ENCODE measurements around the gene LRP1. TPM values are rescaled to one million over a fixed set of nuclear protein-coding genes. Genes with fewer than 3 reads are reported as not detected.

The LRP1 gene
- total RNA-seq, 2 donors from 2014 or later: 1.3 to 5.9 TPM

- ATAC-seq (no peak), DNase-seq (ENCODE audit: low spot score in 2 of 2) (no peak)
- H3K27ac Mint-ChIP-seq: no peak overlapping the region
- H3K9me3 Mint-ChIP-seq: no peaks in the 10 kb centered on the region
- H3K36me3 Mint-ChIP-seq: no peaks in the 10 kb centered on the region
Measured at GRCh38 chr12:57154076-57154475, 25.8 kb downstream of the LRP1 start.

GRCh38 chr12:57154804-57155434 lies 26.6 kb downstream of the LRP1 start:
- H3K36me3 Mint-ChIP-seq: no peaks in the 10 kb centered on the region
- DNase-seq (ENCODE audit: low spot score in 2 of 2) (no peak), ATAC-seq (no peak)
- no peaks in the 10 kb centered on the region for H3K9me3 Mint-ChIP-seq
- H3K27ac Mint-ChIP-seq: no peak overlapping the region

- ATAC-seq (no peak), DNase-seq (ENCODE audit: low spot score in 2 of 2) (no peak)
- Mint-ChIP-seq H3K27ac (no peak overlapping the region), H3K36me3 (no peaks in the 10 kb centered on the region), H3K9me3 (no peaks in the 10 kb centered on the region)
Measured at GRCh38 chr12:57156701-57157403, 28.6 kb downstream of the LRP1 start.

GRCh38 chr12:57157588-57158173 lies 29.4 kb downstream of the LRP1 start:
- no peak for ATAC-seq
- no peak for DNase-seq (ENCODE audit: low spot score in 2 of 2)
- Mint-ChIP-seq H3K9me3 (no peaks in the 10 kb centered on the region), H3K36me3 (no peaks in the 10 kb centered on the region), H3K27ac (peak overlapping the region; percentile 12 to 58)

- no peaks in the 10 kb centered on the region for H3K36me3 Mint-ChIP-seq
- H3K27ac Mint-ChIP-seq: no peak overlapping the region
- no peaks in the 10 kb centered on the region for H3K9me3 Mint-ChIP-seq
- no peak for ATAC-seq
- no peak for DNase-seq (ENCODE audit: low spot score in 2 of 2)
Measured at GRCh38 chr12:57158186-57158585, 29.9 kb downstream of the LRP1 start.

GRCh38 chr12:57158665-57159064 lies 30.4 kb downstream of the LRP1 start:
- no peaks in the 10 kb centered on the region for H3K9me3 Mint-ChIP-seq
- H3K27ac Mint-ChIP-seq: no peak overlapping the region
- DNase-seq (ENCODE audit: low spot score in 2 of 2) (no peak), ATAC-seq (no peak)
- no peaks in the 10 kb centered on the region for H3K36me3 Mint-ChIP-seq

- DNase-seq (ENCODE audit: low spot score in 2 of 2): no peak
- H3K9me3 Mint-ChIP-seq: no peaks in the 10 kb centered on the region
- ATAC-seq: no peak
- H3K36me3 Mint-ChIP-seq: no peaks in the 10 kb centered on the region
- H3K27ac Mint-ChIP-seq: no peak overlapping the region
Measured at GRCh38 chr12:57159311-57159710, 31.0 kb downstream of the LRP1 start.

- DNase-seq (ENCODE audit: low spot score in 2 of 2) (no peak), ATAC-seq (no peak)
- Mint-ChIP-seq H3K36me3 (no peaks in the 10 kb centered on the region), H3K9me3 (no peaks in the 10 kb centered on the region), H3K27ac (no peak overlapping the region)
Measured at GRCh38 chr12:57160040-57160439, 31.8 kb downstream of the LRP1 start.

GRCh38 chr12:57160741-57161140 lies 32.5 kb downstream of the LRP1 start:
- no peak for ATAC-seq

GRCh38 chr12:57161491-57161890 lies 33.2 kb downstream of the LRP1 start:
- Mint-ChIP-seq H3K36me3 (no peaks in the 10 kb centered on the region), H3K9me3 (no peaks in the 10 kb centered on the region), H3K27ac (no peak overlapping the region)
- no peak for ATAC-seq
- DNase-seq (ENCODE audit: low spot score in 2 of 2): no peak

More at GRCh38 chr12:57160741-57161140, 32.5 kb downstream of the LRP1 start:
- no peak overlapping the region for H3K27ac Mint-ChIP-seq
- no peaks in the 10 kb centered on the region for H3K9me3 Mint-ChIP-seq
- H3K36me3 Mint-ChIP-seq: no peaks in the 10 kb centered on the region
- no peak for DNase-seq (ENCODE audit: low spot score in 2 of 2)

- no peak for DNase-seq (ENCODE audit: low spot score in 2 of 2)
- no peak overlapping the region for H3K27ac Mint-ChIP-seq
- no peaks in the 10 kb centered on the region for H3K9me3 Mint-ChIP-seq
- no peaks in the 10 kb centered on the region for H3K36me3 Mint-ChIP-seq
- ATAC-seq: no peak
Measured at GRCh38 chr12:57162553-57163125, 34.4 kb downstream of the LRP1 start.

- H3K36me3 Mint-ChIP-seq: no peaks in the 10 kb centered on the region
- H3K9me3 Mint-ChIP-seq: no peaks in the 10 kb centered on the region
- DNase-seq (ENCODE audit: low spot score in 2 of 2) (no peak), ATAC-seq (no peak)
- no peak overlapping the region for H3K27ac Mint-ChIP-seq
Measured at GRCh38 chr12:57164454-57164853, 36.2 kb downstream of the LRP1 start.

GRCh38 chr12:57164966-57165625 lies 36.8 kb downstream of the LRP1 start:
- ATAC-seq (no peak), DNase-seq (ENCODE audit: low spot score in 2 of 2) (no peak)
- Mint-ChIP-seq H3K9me3 (no peaks in the 10 kb centered on the region), H3K27ac (peak overlapping the region in 1 of 2 donors; percentile 26), H3K36me3 (no peaks in the 10 kb centered on the region)

GRCh38 chr12:57165741-57166140 lies 37.5 kb downstream of the LRP1 start:
- no peak overlapping the region for H3K27ac Mint-ChIP-seq
- H3K9me3 Mint-ChIP-seq: no peaks in the 10 kb centered on the region
- no peak for DNase-seq (ENCODE audit: low spot score in 2 of 2)
- ATAC-seq: no peak
- H3K36me3 Mint-ChIP-seq: no peaks in the 10 kb centered on the region

- Mint-ChIP-seq H3K9me3 (no peaks in the 10 kb centered on the region), H3K27ac (no peak overlapping the region), H3K36me3 (no peaks in the 10 kb centered on the region)
- ATAC-seq (peak; percentile 91 to 96), DNase-seq (ENCODE audit: low spot score in 2 of 2) (peak; percentile 20 to 67)
Measured at GRCh38 chr12:57166971-57167371, 38.7 kb downstream of the LRP1 start.

GRCh38 chr12:57168058-57168457 lies 39.8 kb downstream of the LRP1 start:
- Mint-ChIP-seq H3K9me3 (no peaks in the 10 kb centered on the region), H3K27ac (no peak overlapping the region), H3K36me3 (no peaks in the 10 kb centered on the region)
- ATAC-seq (no peak), DNase-seq (ENCODE audit: low spot score in 2 of 2) (no peak)
